HG02763 (cell line): ENCODE results near the gene MYH6.
"Not testable (repeated sequence)": the region's sequence is repeated elsewhere in the genome, so short reads cannot be mapped to it uniquely, and the experiment has no call there.

ENCODE experiments used
- ATAC-seq: cut with Tn5 transposase; IDR thresholded peaks from one replicate; pipeline ENCODE4 v1.9.1; 2021; ENCODE audit warnings: mild to moderate bottlenecking, moderate library complexity; ENCODE audit not compliant: unreplicated experiment

MYH6 gene

GRCh38 chr14:23436327-23437132, 28.5 kb upstream of the MYH6 start:
- ATAC-seq: no peak

GRCh38 chr14:23435543-23436326, 27.7 kb upstream of the MYH6 start, which contains the start of gene MYH7:
Gene MYH7, minus strand, starts transcription at chr14:23435660. Its CDS starts 1,928 bp downstream, at chr14:23433732.
- ATAC-seq: no peak

GRCh38 chr14:23434488-23435222, 26.6 kb upstream of the MYH6 start:
- ATAC-seq: no peak

DNA sequence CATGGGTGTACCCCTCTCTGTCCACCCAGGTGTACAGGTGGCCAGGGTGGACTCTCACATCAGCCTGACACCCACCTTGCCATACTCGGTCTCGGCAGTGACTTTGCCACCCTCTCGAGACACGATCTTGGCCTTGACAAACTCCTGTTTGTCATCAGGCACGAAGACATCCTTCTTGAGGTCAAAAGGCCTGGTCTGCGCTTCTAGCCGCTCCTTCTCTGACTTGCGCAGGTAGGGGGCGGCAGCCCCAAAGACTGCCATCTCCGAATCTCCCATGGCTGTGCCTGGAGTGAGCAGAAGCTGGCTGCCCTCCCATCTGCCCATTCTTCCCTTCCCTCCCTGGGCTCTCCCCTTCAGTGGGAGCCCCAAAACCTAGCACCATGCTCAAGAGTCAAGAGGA, 25.4 kb upstream of the MYH6 start:
- ATAC-seq: no peak

- no peak for ATAC-seq
Measured at GRCh38 chr14:23432946-23433345, 24.9 kb upstream of the MYH6 start.

DNA sequence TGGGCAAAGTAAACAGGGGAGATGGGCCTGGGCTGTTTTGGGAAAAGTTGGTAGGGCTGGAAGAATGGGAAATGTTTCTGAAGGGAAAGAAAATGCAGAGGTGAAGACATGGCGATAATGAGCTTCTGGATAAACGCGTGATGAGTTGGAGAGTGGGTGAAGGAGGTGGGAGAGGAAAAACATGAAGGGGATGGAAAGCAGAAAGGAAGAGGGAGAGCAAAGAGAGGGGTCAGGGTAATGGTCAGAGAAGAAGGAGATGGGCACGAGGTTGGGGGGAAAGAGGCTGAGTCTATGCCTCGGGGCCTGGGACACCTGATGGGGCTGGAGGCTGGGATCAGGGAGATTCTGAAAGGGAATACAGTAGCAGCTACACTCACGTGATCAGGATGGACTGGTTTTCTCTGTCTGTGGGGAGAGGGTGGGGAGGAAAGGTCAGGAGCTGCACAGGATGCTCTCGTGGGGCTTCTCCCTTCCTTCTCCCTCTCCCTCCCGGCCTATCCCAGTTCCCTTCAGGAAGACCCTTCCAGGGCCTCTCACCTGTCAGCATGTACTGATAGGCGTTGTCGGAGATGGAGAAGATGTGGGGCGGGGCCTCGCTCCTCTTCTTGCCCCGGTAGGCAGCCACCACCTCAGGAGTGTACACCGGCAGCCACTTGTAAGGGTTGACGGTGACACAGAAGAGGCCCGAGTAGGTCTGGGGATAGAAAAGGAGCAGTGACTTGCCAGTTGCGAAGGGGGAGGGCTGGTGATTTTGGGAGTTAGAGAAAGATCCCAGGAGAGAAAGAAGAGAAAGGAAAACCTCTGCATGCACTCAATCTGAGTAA, 24.2 kb upstream of the MYH6 start:
- ATAC-seq: no peak

DNA sequence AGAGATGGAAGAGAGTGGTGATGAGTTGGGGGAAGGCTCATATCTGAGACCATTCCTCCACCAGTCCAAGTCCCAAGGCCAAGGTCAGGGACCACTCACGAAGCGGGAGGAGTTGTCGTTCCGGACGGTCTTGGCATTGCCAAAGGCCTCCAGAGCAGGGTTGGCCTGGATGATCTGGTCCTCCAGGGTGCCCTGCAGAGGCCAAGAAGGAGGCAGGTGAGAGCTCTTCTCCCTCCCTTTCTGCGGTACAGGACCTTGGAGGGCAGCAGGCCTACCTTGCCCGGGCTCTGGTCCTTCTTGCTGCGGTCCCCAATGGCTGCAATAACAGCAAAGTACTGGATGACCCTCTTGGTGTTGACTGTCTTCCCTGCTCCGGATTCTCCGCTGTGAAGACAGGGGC, 23.4 kb upstream of the MYH6 start:
- no peak for ATAC-seq

GRCh38 chr14:23430723-23431085, 22.6 kb upstream of the MYH6 start:
- no peak for ATAC-seq

- ATAC-seq: no peak
Measured at GRCh38 chr14:23430016-23430722, 22.1 kb upstream of the MYH6 start.

GRCh38 chr14:23428686-23429495, 20.8 kb upstream of the MYH6 start:
- no peak for ATAC-seq

DNA sequence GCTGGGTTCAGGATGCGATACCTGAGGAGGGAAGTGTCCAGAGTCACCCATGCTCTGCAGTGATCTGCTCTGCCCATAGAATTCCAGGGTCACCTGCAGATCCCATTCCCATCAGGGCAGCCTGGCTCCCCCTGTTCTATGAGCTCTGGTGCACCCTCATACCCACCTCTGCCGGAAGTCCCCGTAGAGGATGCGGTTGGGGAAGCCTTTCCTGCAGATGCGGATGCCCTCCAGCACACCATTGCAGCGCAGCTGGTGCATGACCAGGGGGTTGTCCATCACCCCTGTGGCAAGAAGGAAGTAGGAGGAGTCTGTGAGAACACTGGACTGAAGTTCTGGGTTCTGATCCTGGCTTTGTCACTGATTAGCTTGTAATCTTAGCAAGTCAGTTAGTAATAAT, 17.7 kb upstream of the MYH6 start:
- ATAC-seq: not testable (repeated sequence)

DNA sequence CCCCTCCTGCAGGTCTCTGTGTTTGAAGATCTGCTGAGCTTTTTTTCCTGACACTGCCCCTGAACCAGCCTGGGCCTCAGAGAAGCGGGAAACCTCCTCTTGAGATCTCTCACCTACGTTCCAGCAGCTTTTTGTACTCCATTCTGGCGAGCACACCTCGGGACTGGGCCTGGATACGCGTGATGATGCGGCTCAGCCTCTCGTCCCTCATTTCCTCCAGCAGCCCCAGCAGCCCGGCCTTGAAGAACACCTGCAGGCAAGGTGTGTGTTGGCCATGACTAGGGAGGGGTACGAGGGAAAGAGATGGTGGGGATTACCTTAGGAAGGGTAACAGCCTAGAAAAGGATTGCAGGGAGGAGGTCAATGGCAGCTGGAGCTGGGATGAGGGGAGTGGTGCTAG, 17.1 kb upstream of the MYH6 start:
- ATAC-seq: no peak

DNA sequence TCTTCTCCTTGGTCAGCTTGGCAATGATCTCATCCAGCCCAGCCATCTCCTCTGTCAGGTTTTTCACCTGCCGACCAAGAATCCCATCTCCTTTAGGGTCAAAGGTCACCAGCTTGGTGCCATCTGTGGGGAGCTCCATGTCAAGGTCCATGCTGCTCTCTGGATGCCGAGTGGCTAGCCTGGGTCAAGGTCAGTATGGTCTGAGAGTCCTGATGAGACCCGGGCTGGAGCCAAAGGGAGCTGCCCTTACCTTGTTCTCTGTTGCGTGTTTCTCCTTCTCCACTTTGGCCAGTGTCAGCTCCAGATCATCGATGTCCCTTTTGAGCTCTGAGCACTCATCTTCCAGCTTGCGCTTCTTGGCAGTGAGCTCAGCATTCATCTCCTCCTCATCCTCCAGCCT, 15.6 kb upstream of the MYH6 start:
- no peak for ATAC-seq

- ATAC-seq: no peak
Measured at GRCh38 chr14:23421594-23421993, 13.5 kb upstream of the MYH6 start.

DNA sequence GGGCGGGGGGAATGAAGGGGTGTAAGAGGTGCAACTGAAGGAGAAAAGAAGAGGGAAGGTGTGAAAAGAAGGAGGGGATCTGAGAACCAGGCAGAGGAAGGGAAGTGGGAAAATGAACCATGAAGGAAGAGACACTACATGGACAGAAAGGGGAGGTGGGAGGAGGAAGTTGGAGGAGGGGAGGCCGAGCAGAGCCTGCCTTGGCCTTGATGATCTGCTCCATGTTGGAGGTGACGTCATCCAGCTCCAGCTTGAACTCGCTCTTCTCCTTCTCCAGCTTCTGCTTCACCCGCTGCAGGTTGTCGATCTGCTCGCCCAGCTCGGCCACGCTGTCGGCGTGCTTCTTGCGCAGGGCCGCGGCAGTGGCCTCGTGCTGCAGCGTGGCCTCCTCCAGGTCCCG, 11.6 kb upstream of the MYH6 start:
- ATAC-seq: not testable (repeated sequence)

GRCh38 chr14:23418021-23418420, 9.9 kb upstream of the MYH6 start:
- no peak for ATAC-seq

DNA sequence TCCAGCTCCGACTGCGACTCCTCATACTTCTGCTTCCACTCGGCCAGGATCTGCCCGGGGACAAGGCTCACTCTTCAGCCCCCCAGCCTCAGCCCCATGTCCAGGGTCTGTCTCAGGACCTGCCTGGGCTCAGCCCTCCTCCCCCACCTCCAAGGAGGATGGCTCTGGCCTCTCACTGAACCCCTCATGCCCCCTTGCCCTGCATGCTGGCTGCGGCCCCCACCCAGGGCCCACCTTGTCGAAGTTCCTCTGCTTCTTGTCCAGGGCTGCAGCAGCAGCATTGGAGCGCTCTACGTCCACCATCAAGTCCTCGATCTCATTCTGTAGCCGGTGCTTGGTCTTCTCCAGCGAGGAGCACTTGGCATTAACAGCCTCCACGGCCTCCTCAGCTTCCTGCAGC, 9.2 kb upstream of the MYH6 start:
- not testable (repeated sequence) for ATAC-seq

DNA sequence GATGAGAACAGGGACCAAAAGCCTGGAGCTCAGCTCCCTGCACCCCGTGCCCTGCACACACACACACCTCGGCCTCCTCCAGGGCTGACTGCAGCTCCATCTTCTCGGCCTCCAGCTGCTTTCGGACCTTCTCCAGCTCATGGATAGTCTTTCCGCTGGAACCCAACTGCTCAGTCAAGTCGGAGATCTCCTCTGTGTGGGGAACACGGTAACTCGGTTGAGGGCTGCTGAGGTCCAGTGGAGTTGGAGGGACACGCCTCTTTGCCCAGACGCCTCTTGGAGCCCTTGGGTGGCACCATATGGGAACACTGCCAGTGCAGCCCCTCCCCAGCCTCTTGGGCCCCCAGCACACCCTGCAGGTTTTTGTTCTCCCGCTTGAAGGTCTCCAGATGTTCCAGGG, 8.7 kb upstream of the MYH6 start:
- no peak for ATAC-seq
